Pancreas (tissue), 10 donors: Measurements from ENCODE around the gene XPO6. TPM values are rescaled to one million over a fixed set of nuclear protein-coding genes. Genes with fewer than 3 reads are reported as not detected.

ENCODE experiments used
- ATAC-seq, 4 donors: fragments of 200-7000 bp; cut with Tn5 transposase; one replicate each; pipeline versions ENCODE4 v1.8.0 to v1.9.1; 2020; ENCODE audit warnings: mild to moderate bottlenecking in 4 of 4, moderate library complexity in 4 of 4
- DNase-seq, 6 donors: peaks; one replicate each; pipeline ENCODE4 v3.0.0-alpha.2; 2020
- FAIRE-seq: peaks from 2 replicates; lab custom pipeline; 2012; peaks lifted over from hg19 to GRCh38; lab: Jason Lieb, UNC
- H3K27ac ChIP-seq, 4 donors: fragments of 200-600 bp; sonication (generic); 1 replicate in 3 of 4; 2 replicates in 1 of 4; pipeline versions ENCODE4 v1.5.0 to v1.8.0; 2020
- H3K27me3 ChIP-seq, 4 donors: fragments of 200-600 bp; one replicate each; pipeline ENCODE4 v1.8.0; 2021
- H3K36me3 ChIP-seq, 3 donors: fragments of 200-600 bp; sonication (generic) in 1 of 3; one replicate each; pipeline versions ENCODE4 v1.5.0 to v1.8.0; 2020 to 2021
- H3K4me1 ChIP-seq, 3 donors: fragments of 200-600 bp; one replicate each; pipeline ENCODE4 v1.8.0; 2021
- H3K4me3 ChIP-seq, 4 donors: fragments of 200-600 bp; sonication (generic) in 2 of 4; one replicate each; pipeline versions ENCODE4 v1.5.0 to v1.8.0; 2020 to 2021
- H3K9me3 ChIP-seq, 4 donors: fragments of 200-600 bp; one replicate each; pipeline ENCODE4 v1.8.0; 2021
- WGBS, 2 donors: extraction: QIAGEN DNeasy Blood & Tissue Kit; methylation state at CpG; one replicate each; pipeline ENCODE4 v1.1.7; 2013; 5-methylcytosine and 5-hydroxymethylcytosine counted together
- intact Hi-C, 3 donors: fragments of 100-400 bp; cut with DNase I; formaldehyde crosslinking; loops; one replicate each; pipeline versions ENCODE4 v1.11.1 to v1.14.2; 2022
- polyA plus RNA-seq, 2 donors: library from polyadenylated mRNA; stranded (reverse); fragments of 200-250 nt; gene quantifications; one replicate each; pipeline ENCODE4 v1.2.3, GENCODE V29; 2013
- total RNA-seq, 6 donors: library from RNA; stranded (reverse); fragmentation: NEBNext Ultra II Directional in 4 of 6; extraction: Animal tissue kit (Norgen Biotek cat#: 25700) in 4 of 6; gene quantifications; one replicate each; pipeline versions ENCODE4 v1.2.1 to v1.2.4, GENCODE V29; 2021 to 2023
- TF ChIP-seq, protein P1 (sequence below), 4 donors: fragments of 200-600 bp; sonication (generic) in 3 of 4; IDR thresholded peaks; one replicate each; pipeline versions ENCODE4 v1.5.0 to v1.8.0; 2021; ENCODE audit warnings: antibody characterized with exemption in 4 of 4
- donor health status: healthy with polysubstance abuse.
- donor health status: DM: no; HTN: no; CAD: no; lungs with moderate emphysema.
- donor health status: DM: no; HTN: no; CAD: no.
- donor health status: control.
- donor health status: control.
- donor health status: Bipolar disorder and iron deficiency.
- donor health status: DM: yes; HTN: yes; CAD: no.
- donor health status: DM: no; HTN: no; CAD: no.
- donor health status: DM: no; HTN: no; CAD: no.
- donor health status: DM: yes; HTN: yes; CAD: no.

XPO6 gene
- total and polyA plus RNA-seq, 8 donors: 32.6 to 73.6 (median 38.5) TPM

- Histone ChIP-seq H3K27me3 (no peaks in the 10 kb centered on the region), H3K4me3 (no peak overlapping the region), H3K27ac (no peak overlapping the region), H3K9me3 (no peaks in the 10 kb centered on the region), H3K36me3 (peaks cover 0 to 44% (median 8%) of the 10 kb centered on the region in 3 donors), H3K4me1 (no peaks in the 10 kb centered on the region)
- FAIRE-seq: no peak
- DNase-seq: no peak
- intact Hi-C loops: no loop called here
- WGBS, 2 donors: 92 to 94% methylated on average over 10 of the region's 10 CpGs
- ATAC-seq: no peak
- TF ChIP-seq, protein P1, sequence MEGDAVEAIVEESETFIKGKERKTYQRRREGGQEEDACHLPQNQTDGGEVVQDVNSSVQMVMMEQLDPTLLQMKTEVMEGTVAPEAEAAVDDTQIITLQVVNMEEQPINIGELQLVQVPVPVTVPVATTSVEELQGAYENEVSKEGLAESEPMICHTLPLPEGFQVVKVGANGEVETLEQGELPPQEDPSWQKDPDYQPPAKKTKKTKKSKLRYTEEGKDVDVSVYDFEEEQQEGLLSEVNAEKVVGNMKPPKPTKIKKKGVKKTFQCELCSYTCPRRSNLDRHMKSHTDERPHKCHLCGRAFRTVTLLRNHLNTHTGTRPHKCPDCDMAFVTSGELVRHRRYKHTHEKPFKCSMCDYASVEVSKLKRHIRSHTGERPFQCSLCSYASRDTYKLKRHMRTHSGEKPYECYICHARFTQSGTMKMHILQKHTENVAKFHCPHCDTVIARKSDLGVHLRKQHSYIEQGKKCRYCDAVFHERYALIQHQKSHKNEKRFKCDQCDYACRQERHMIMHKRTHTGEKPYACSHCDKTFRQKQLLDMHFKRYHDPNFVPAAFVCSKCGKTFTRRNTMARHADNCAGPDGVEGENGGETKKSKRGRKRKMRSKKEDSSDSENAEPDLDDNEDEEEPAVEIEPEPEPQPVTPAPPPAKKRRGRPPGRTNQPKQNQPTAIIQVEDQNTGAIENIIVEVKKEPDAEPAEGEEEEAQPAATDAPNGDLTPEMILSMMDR (IDR thresholded peaks at IDR 0.05): no peak
These were observed 98.9 kb downstream of the XPO6 start for GRCh38 chr16:28112908-28113307.

DNA sequence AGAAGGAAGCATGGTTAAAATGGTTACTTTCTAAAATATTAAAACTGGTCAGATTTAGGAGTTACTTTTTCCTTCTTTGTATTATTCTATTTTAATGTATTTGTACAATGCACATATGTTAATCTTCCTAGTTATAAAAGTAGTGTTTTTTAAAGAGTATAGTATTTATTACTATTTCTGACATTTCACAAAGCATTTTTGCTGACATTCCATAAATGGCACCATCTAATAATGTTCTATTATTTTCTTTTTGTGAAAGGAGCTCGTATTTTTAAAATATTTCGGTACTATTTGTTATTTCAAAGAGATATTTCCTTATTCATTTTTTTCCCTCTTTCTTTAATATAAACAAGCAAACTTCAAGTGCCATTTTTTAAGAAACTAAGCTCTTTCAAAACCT is 100.8 kb downstream of the XPO6 start:
- Histone ChIP-seq H3K4me1 (no peaks in the 10 kb centered on the region), H3K27me3 (no peaks in the 10 kb centered on the region), H3K36me3 (peaks cover 0 to 49% (median 24%) of the 10 kb centered on the region in 3 donors), H3K27ac (no peak overlapping the region), H3K9me3 (no peaks in the 10 kb centered on the region), H3K4me3 (no peak overlapping the region)
- intact Hi-C loops: no loop called here
- whole genome bisulfite sequencing, 2 donors: 94 to 98% methylated on average over 2 of the region's 2 CpGs
- ATAC-seq (no peak), DNase-seq (no peak), FAIRE-seq (no peak)
- TF ChIP-seq, protein P1 (IDR thresholded peaks at IDR 0.05): no peak

GRCh38 chr16:28110479-28110878 is 101.3 kb downstream of the XPO6 start:
- no peaks in the 10 kb centered on the region for H3K27me3 ChIP-seq
- intact Hi-C loops: no loop called here
- TF ChIP-seq, protein P1 (IDR thresholded peaks at IDR 0.05): no peak
- peak in 2 of 4 donors; percentile 56 to 68 for ATAC-seq
- no peak overlapping the region for H3K27ac ChIP-seq
- FAIRE-seq: no peak
- 87 to 89% methylated on average over 5 of the region's 5 CpGs for WGBS, 2 donors
- H3K4me3 ChIP-seq: no peak overlapping the region
- H3K36me3 ChIP-seq: peaks cover 0 to 51% (median 24%) of the 10 kb centered on the region in 3 donors
- DNase-seq: no peak
- H3K4me1 ChIP-seq: no peaks in the 10 kb centered on the region
- H3K9me3 ChIP-seq: no peaks in the 10 kb centered on the region

DNA sequence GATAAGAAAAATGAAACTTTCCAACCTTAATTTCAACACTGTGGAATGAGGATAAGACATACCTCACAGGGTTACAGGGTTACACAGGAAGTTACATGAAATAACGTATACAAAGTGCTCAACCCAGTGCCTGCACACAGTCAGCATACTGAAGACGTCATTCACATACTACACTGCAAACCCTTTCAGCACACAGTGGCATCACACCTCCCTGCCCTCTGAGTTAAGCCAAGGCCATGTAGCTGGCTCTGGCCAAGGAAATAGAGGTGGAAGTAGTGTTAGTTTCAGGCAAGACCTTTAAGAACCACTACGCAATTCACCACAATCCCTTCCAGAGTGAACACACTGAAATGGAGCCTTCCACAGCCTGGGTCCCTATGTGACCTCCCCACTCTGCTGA is 101.7 kb downstream of the XPO6 start:
- peak in 1 of 4 donors; percentile 26 for ATAC-seq

More for the DNA sequence above, 101.7 kb downstream of the XPO6 start:
- DNase-seq (no peak), FAIRE-seq (no peak)
- Histone ChIP-seq H3K36me3 (peaks cover 0 to 49% (median 21%) of the 10 kb centered on the region in 3 donors), H3K4me1 (no peaks in the 10 kb centered on the region), H3K27me3 (no peaks in the 10 kb centered on the region), H3K27ac (no peak overlapping the region), H3K9me3 (no peaks in the 10 kb centered on the region), H3K4me3 (no peak overlapping the region)
- WGBS, 2 donors: 86 to 88% methylated on average over 3 of the region's 3 CpGs
- TF ChIP-seq, protein P1 (IDR thresholded peaks at IDR 0.05): no peak
- intact Hi-C loops: no loop called here
